ENCODE data around the gene PATE2. TPM values are rescaled to one million over a fixed set of nuclear protein-coding genes. Genes with fewer than 3 reads are reported as not detected.

The PATE2 gene
- polyA plus RNA-seq (2012; ENCODE audit: missing spikeins), result not detected

- no peak for DNase-seq (ENCODE audit: insufficient read length)
- FAIRE-seq, result no peak
- no peak for TF ChIP-seq POLR2AphosphoS5 (IDR thresholded peaks at IDR 0.05; ENCODE audit: low read depth, low read length)
- TF ChIP-seq POLR2A (IDR thresholded peaks at IDR 0.05; ENCODE audit: low read depth, low read length), result no peak
- TF ChIP-seq TAF1 (IDR thresholded peaks at IDR 0.05; ENCODE audit: borderline replicate concordance, low read depth, low read length), result no peak
These were observed at the start of gene PATE2 for GRCh38 chr11:125778728-125779127. Gene PATE2, minus strand, starts transcription at chr11:125778828. Its CDS starts 55 bp downstream, at chr11:125778773.

GRCh38 chr11:125807909-125808308 is 29.3 kb upstream of the PATE2 start:
- no peak for DNase-seq (ENCODE audit: insufficient read length)

GRCh38 chr11:125802387-125802786 is 23.8 kb upstream of the PATE2 start:
- TF ChIP-seq TAF1 (IDR thresholded peaks at IDR 0.05; ENCODE audit: borderline replicate concordance, low read depth, low read length) (no peak), POLR2A (IDR thresholded peaks at IDR 0.05; ENCODE audit: low read depth, low read length) (no peak), POLR2AphosphoS5 (IDR thresholded peaks at IDR 0.05; ENCODE audit: low read depth, low read length) (no peak)
- FAIRE-seq, result no peak
- DNase-seq (ENCODE audit: insufficient read length), result no peak

More at GRCh38 chr11:125807909-125808308, 29.3 kb upstream of the PATE2 start:
- FAIRE-seq, result no peak
- TF ChIP-seq POLR2AphosphoS5 (IDR thresholded peaks at IDR 0.05; ENCODE audit: low read depth, low read length) (no peak), TAF1 (IDR thresholded peaks at IDR 0.05; ENCODE audit: borderline replicate concordance, low read depth, low read length) (no peak), POLR2A (IDR thresholded peaks at IDR 0.05; ENCODE audit: low read depth, low read length) (no peak)

- TF ChIP-seq POLR2AphosphoS5 (IDR thresholded peaks at IDR 0.05; ENCODE audit: low read depth, low read length) (no peak), TAF1 (IDR thresholded peaks at IDR 0.05; ENCODE audit: borderline replicate concordance, low read depth, low read length) (no peak), POLR2A (IDR thresholded peaks at IDR 0.05; ENCODE audit: low read depth, low read length) (no peak)
- DNase-seq (ENCODE audit: insufficient read length) (no peak), FAIRE-seq (no peak)
These were observed 21.2 kb upstream of the PATE2 start for GRCh38 chr11:125799808-125800207.

- TF ChIP-seq POLR2AphosphoS5 (IDR thresholded peaks at IDR 0.05; ENCODE audit: low read depth, low read length) (no peak), POLR2A (IDR thresholded peaks at IDR 0.05; ENCODE audit: low read depth, low read length) (no peak), TAF1 (IDR thresholded peaks at IDR 0.05; ENCODE audit: borderline replicate concordance, low read depth, low read length) (no peak)
- FAIRE-seq (no peak), DNase-seq (ENCODE audit: insufficient read length) (no peak)
These were observed 19.0 kb upstream of the PATE2 start for GRCh38 chr11:125797641-125798040.

GRCh38 chr11:125790825-125791224 is 12.2 kb upstream of the PATE2 start:
- FAIRE-seq, result no peak
- TF ChIP-seq TAF1 (IDR thresholded peaks at IDR 0.05; ENCODE audit: borderline replicate concordance, low read depth, low read length) (no peak), POLR2A (IDR thresholded peaks at IDR 0.05; ENCODE audit: low read depth, low read length) (no peak), POLR2AphosphoS5 (IDR thresholded peaks at IDR 0.05; ENCODE audit: low read depth, low read length) (no peak)
- DNase-seq (ENCODE audit: insufficient read length), result no peak

GRCh38 chr11:125787827-125788226 is 9.2 kb upstream of the PATE2 start, which contains the start of gene PATE3:
Gene PATE3, plus strand, starts transcription at chr11:125788127. Its CDS starts 25 bp downstream, at chr11:125788152.
- no peak for FAIRE-seq
- DNase-seq (ENCODE audit: insufficient read length), result no peak
- TF ChIP-seq POLR2A (IDR thresholded peaks at IDR 0.05; ENCODE audit: low read depth, low read length) (no peak), TAF1 (IDR thresholded peaks at IDR 0.05; ENCODE audit: borderline replicate concordance, low read depth, low read length) (no peak), POLR2AphosphoS5 (IDR thresholded peaks at IDR 0.05; ENCODE audit: low read depth, low read length) (no peak)

GRCh38 chr11:125784678-125785077 is 6.0 kb upstream of the PATE2 start:
- FAIRE-seq (no peak), DNase-seq (ENCODE audit: insufficient read length) (no peak)
- TF ChIP-seq TAF1 (IDR thresholded peaks at IDR 0.05; ENCODE audit: borderline replicate concordance, low read depth, low read length) (no peak), POLR2AphosphoS5 (IDR thresholded peaks at IDR 0.05; ENCODE audit: low read depth, low read length) (no peak), POLR2A (IDR thresholded peaks at IDR 0.05; ENCODE audit: low read depth, low read length) (no peak)

- DNase-seq (ENCODE audit: insufficient read length) (no peak), FAIRE-seq (no peak)
These were observed 1.3 kb downstream of the PATE2 start for GRCh38 chr11:125777309-125777708.

GRCh38 chr11:125773516-125773915 is 5.1 kb downstream of the PATE2 start:
- FAIRE-seq, result no peak
- TF ChIP-seq TAF1 (IDR thresholded peaks at IDR 0.05; ENCODE audit: borderline replicate concordance, low read depth, low read length), result no peak
- TF ChIP-seq POLR2A (IDR thresholded peaks at IDR 0.05; ENCODE audit: low read depth, low read length), result no peak
- no peak for TF ChIP-seq POLR2AphosphoS5 (IDR thresholded peaks at IDR 0.05; ENCODE audit: low read depth, low read length)
- DNase-seq (ENCODE audit: insufficient read length), result no peak

More at GRCh38 chr11:125777309-125777708, 1.3 kb downstream of the PATE2 start:
- no peak for TF ChIP-seq POLR2A (IDR thresholded peaks at IDR 0.05; ENCODE audit: low read depth, low read length)
- TF ChIP-seq POLR2AphosphoS5 (IDR thresholded peaks at IDR 0.05; ENCODE audit: low read depth, low read length), result no peak
- TF ChIP-seq TAF1 (IDR thresholded peaks at IDR 0.05; ENCODE audit: borderline replicate concordance, low read depth, low read length), result no peak

GRCh38 chr11:125772834-125773505 is 5.7 kb downstream of the PATE2 start:
- TF ChIP-seq POLR2A (IDR thresholded peaks at IDR 0.05; ENCODE audit: low read depth, low read length) (no peak), POLR2AphosphoS5 (IDR thresholded peaks at IDR 0.05; ENCODE audit: low read depth, low read length) (no peak), TAF1 (IDR thresholded peaks at IDR 0.05; ENCODE audit: borderline replicate concordance, low read depth, low read length) (no peak)
- no peak for FAIRE-seq
- no peak for DNase-seq (ENCODE audit: insufficient read length)

GRCh38 chr11:125770583-125770982 is 8.0 kb downstream of the PATE2 start:
- FAIRE-seq, result no peak
- TF ChIP-seq POLR2A (IDR thresholded peaks at IDR 0.05; ENCODE audit: low read depth, low read length) (no peak), TAF1 (IDR thresholded peaks at IDR 0.05; ENCODE audit: borderline replicate concordance, low read depth, low read length) (no peak), POLR2AphosphoS5 (IDR thresholded peaks at IDR 0.05; ENCODE audit: low read depth, low read length) (no peak)
- no peak for DNase-seq (ENCODE audit: insufficient read length)

Measured in GM12892 (cell line).